ENCODE results near the gene STX11.
A peak's percentile ranks its signal among the peaks of the same experiment; 100 is the strongest.

The STX11 gene

GRCh38 chr6:144143106-144143505, 7.2 kb upstream of the STX11 start:
- no peak for DNase-seq

GRCh38 chr6:144143878-144144277, 6.4 kb upstream of the STX11 start:
- no peak for DNase-seq

GRCh38 chr6:144144996-144145395, 5.3 kb upstream of the STX11 start:
- no peak for DNase-seq

- no peak for DNase-seq
Observed at GRCh38 chr6:144145541-144145940, 4.8 kb upstream of the STX11 start.

GRCh38 chr6:144148886-144149285, 1.4 kb upstream of the STX11 start:
- DNase-seq, result no peak

GRCh38 chr6:144149558-144149893, 791 bp upstream of the STX11 start:
- no peak for DNase-seq

GRCh38 chr6:144150710-144151657, 667 bp downstream of the STX11 start:
- peak; percentile 22 for DNase-seq

- DNase-seq, result no peak
Observed at GRCh38 chr6:144152334-144152900, 2.1 kb downstream of the STX11 start.

- DNase-seq, result no peak
Observed at GRCh38 chr6:144153260-144153659, 2.9 kb downstream of the STX11 start.

GRCh38 chr6:144153971-144154370, 3.7 kb downstream of the STX11 start:
- no peak for DNase-seq

- DNase-seq, result no peak
Observed at GRCh38 chr6:144155529-144155928, 5.2 kb downstream of the STX11 start.

GRCh38 chr6:144156338-144156737, 6.0 kb downstream of the STX11 start:
- DNase-seq, result no peak

- DNase-seq, result no peak
Observed at GRCh38 chr6:144156991-144157390, 6.7 kb downstream of the STX11 start.

- no peak for DNase-seq
Observed at GRCh38 chr6:144158133-144158532, 7.8 kb downstream of the STX11 start.

GRCh38 chr6:144159223-144159622, 8.9 kb downstream of the STX11 start:
- no peak for DNase-seq

- no peak for DNase-seq
Observed at GRCh38 chr6:144159742-144160141, 9.4 kb downstream of the STX11 start.

- DNase-seq, result no peak
Observed at GRCh38 chr6:144160431-144161005, 10.2 kb downstream of the STX11 start.

- no peak for DNase-seq
Observed at GRCh38 chr6:144161975-144162374, 11.7 kb downstream of the STX11 start.

- DNase-seq, result no peak
Observed at GRCh38 chr6:144162977-144163376, 12.7 kb downstream of the STX11 start.

GRCh38 chr6:144165784-144166183, 15.5 kb downstream of the STX11 start:
- no peak for DNase-seq

GRCh38 chr6:144170044-144170443, 19.7 kb downstream of the STX11 start:
- no peak for DNase-seq

GRCh38 chr6:144171406-144171805, 21.1 kb downstream of the STX11 start:
- no peak for DNase-seq

GRCh38 chr6:144174006-144174405, 23.7 kb downstream of the STX11 start:
- DNase-seq, result no peak

- no peak for DNase-seq
Observed at GRCh38 chr6:144176043-144176442, 25.7 kb downstream of the STX11 start.

Measured in NCI-H1105 (cell line).